Measurements from ENCODE around the gene RBFOX2.

- TF ChIP-seq JUNB (IDR thresholded peaks at IDR 0.05; ENCODE audit: unreplicated experiment): no peak
- no peak for TF ChIP-seq CTCF (conservative IDR thresholded peaks at IDR 0.05; ENCODE audit: low read depth in 2 of 2)
- no peak for TF ChIP-seq POLR2AphosphoS5 (IDR thresholded peaks at IDR 0.05; ENCODE audit: low read depth)
- TF ChIP-seq REST (IDR thresholded peaks at IDR 0.05; ENCODE audit: unreplicated experiment): no peak
- TF ChIP-seq EZH2 (IDR thresholded peaks at IDR 0.05; ENCODE audit: low read depth, unreplicated experiment): no peak
- TF ChIP-seq STAT1 (IDR thresholded peaks at IDR 0.05; ENCODE audit: unreplicated experiment): no peak
- TF ChIP-seq EZH2phosphoT487 (IDR thresholded peaks at IDR 0.05; ENCODE audit: unreplicated experiment): no peak
- no peak for TF ChIP-seq ZNF331 (CRISPR knock-in tag; IDR thresholded peaks at IDR 0.05; ENCODE audit: low read depth)
Measured at GRCh38 chr22:36016684-36017083, 11.9 kb downstream of the RBFOX2 start.

Measured in GM23338 (cell line).